Measurements from ENCODE around the gene CALHM5.

CALHM5 gene

GRCh38 chr6:116536216-116536621, 24.8 kb downstream of the CALHM5 start:
- Histone ChIP-seq H3K36me3 (ENCODE audit: control insufficient read depth, insufficient read depth, low read length) (no peaks in the 10 kb centered on the region), H3K27ac (peak overlapping the region; percentile 81), H3K9me3 (ENCODE audit: control insufficient read depth, low read length) (no peaks in the 10 kb centered on the region), H3K27me3 (ENCODE audit: control insufficient read depth, insufficient read depth, low read length) (no peaks in the 10 kb centered on the region), H3K9ac (no peak overlapping the region), H3K4me2 (ENCODE audit: low read length) (no peak overlapping the region), H2AFZ (peak overlapping the region; percentile 88), H3K4me1 (peaks cover 27% of the 10 kb centered on the region), H3K79me2 (no peaks in the 10 kb centered on the region), H3K4me3 (ENCODE audit: low read depth, low read length) (no peak overlapping the region)
- TF ChIP-seq CTCF (IDR thresholded peaks at IDR 0.05), result peak; percentile 87

- no peak for TF ChIP-seq CTCF (IDR thresholded peaks at IDR 0.05)
- no peaks in the 10 kb centered on the region for H3K36me3 ChIP-seq (ENCODE audit: control insufficient read depth, insufficient read depth, low read length)
- no peaks in the 10 kb centered on the region for H3K27me3 ChIP-seq (ENCODE audit: control insufficient read depth, insufficient read depth, low read length)
- no peak overlapping the region for H3K4me3 ChIP-seq (ENCODE audit: low read depth, low read length)
- no peaks in the 10 kb centered on the region for H3K9me3 ChIP-seq (ENCODE audit: control insufficient read depth, low read length)
- peaks cover 31% of the 10 kb centered on the region for H3K4me1 ChIP-seq
- H3K9ac ChIP-seq, result no peak overlapping the region
- no peaks in the 10 kb centered on the region for H3K79me2 ChIP-seq
- no peak overlapping the region for H3K27ac ChIP-seq
- H2AFZ ChIP-seq, result peak overlapping the region; percentile 27
- no peak overlapping the region for H3K4me2 ChIP-seq (ENCODE audit: low read length)
Observed at GRCh38 chr6:116542426-116542825, 31.0 kb downstream of the CALHM5 start.

- Histone ChIP-seq H3K36me3 (ENCODE audit: control insufficient read depth, insufficient read depth, low read length) (no peaks in the 10 kb centered on the region), H3K4me1 (peaks cover 31% of the 10 kb centered on the region), H3K27me3 (ENCODE audit: control insufficient read depth, insufficient read depth, low read length) (no peaks in the 10 kb centered on the region), H3K4me3 (ENCODE audit: low read depth, low read length) (no peak overlapping the region), H3K9me3 (ENCODE audit: control insufficient read depth, low read length) (no peaks in the 10 kb centered on the region), H3K4me2 (ENCODE audit: low read length) (no peak overlapping the region), H3K27ac (no peak overlapping the region), H2AFZ (peak overlapping the region; percentile 28), H3K9ac (no peak overlapping the region), H3K79me2 (no peaks in the 10 kb centered on the region)
- no peak for TF ChIP-seq CTCF (IDR thresholded peaks at IDR 0.05)
Observed at GRCh38 chr6:116543149-116543548, 31.7 kb downstream of the CALHM5 start.

- Histone ChIP-seq H3K9ac (no peak within 1 kb of the TSS), H2AFZ (peak within 1 kb of the TSS; percentile 79), H3K27me3 (ENCODE audit: control insufficient read depth, insufficient read depth, low read length) (no peaks in the 10 kb centered on the region), H3K36me3 (ENCODE audit: control insufficient read depth, insufficient read depth, low read length) (no peaks in the 10 kb centered on the region), H3K9me3 (ENCODE audit: control insufficient read depth, low read length) (no peaks in the 10 kb centered on the region), H3K79me2 (no peaks in the 10 kb centered on the region), H3K4me3 (ENCODE audit: low read depth, low read length) (peak within 1 kb of the TSS; percentile 34), H3K27ac (peak within 1 kb of the TSS; percentile 85), H3K4me1 (peaks cover 23% of the 10 kb centered on the region), H3K4me2 (ENCODE audit: low read length) (peak within 1 kb of the TSS; percentile 37)
- TF ChIP-seq CTCF (IDR thresholded peaks at IDR 0.05), result no peak
Observed at GRCh38 chr6:116545651-116546050, 34.2 kb downstream of the CALHM5 start, which contains the start of gene TRAPPC3L. Gene TRAPPC3L (minus strand): TSS chr6:116545684. CDS start chr6:116545514, 170 bp downstream.

- Histone ChIP-seq H2AFZ (no peak overlapping the region), H3K79me2 (no peaks in the 10 kb centered on the region), H3K9ac (no peak overlapping the region), H3K36me3 (ENCODE audit: control insufficient read depth, insufficient read depth, low read length) (no peaks in the 10 kb centered on the region), H3K9me3 (ENCODE audit: control insufficient read depth, low read length) (no peaks in the 10 kb centered on the region), H3K4me1 (peaks cover 14% of the 10 kb centered on the region), H3K27ac (no peak overlapping the region), H3K4me3 (ENCODE audit: low read depth, low read length) (no peak overlapping the region), H3K4me2 (ENCODE audit: low read length) (no peak overlapping the region), H3K27me3 (ENCODE audit: control insufficient read depth, insufficient read depth, low read length) (no peaks in the 10 kb centered on the region)
- TF ChIP-seq CTCF (IDR thresholded peaks at IDR 0.05), result no peak
Observed at GRCh38 chr6:116547358-116547757, 35.9 kb downstream of the CALHM5 start.
